IMR-90 (cell line): ENCODE measurements around the gene PRRC1. TPM values are rescaled to one million over a fixed set of nuclear protein-coding genes. Genes with fewer than 3 reads are reported as not detected.

Source experiments
- ATAC-seq: fragments of 200-7000 bp; cut with Tn5 transposase; 2 replicates; pipeline ENCODE4 v1.9.1; 2020; ENCODE audit warnings: low read depth, mild to moderate bottlenecking, moderate library complexity
- BruUV-seq: library from RNA; stranded (reverse); fragments of 400-500 nt; replicated peaks from 2 replicates; lab custom pipeline; 2021; lab: Mats Ljungman, UMichigan
- CTCF ChIA-PET: fragments of 300-600 bp; formaldehyde crosslinking; extraction: SDS; loops from one replicate; lab custom pipeline; 2021; ENCODE audit warnings: antibody characterized with exemption; lab: Yijun Ruan, JAX
- POLR2A ChIA-PET: fragments of 300-600 bp; sonication (Branson Sonifier 250); formaldehyde crosslinking; loops from one replicate; lab custom pipeline; 2022; ENCODE audit warnings: antibody characterized with exemption; ENCODE audit not compliant: unreplicated experiment; lab: Charles Lee
- DNase-seq: peaks from one replicate; pipeline ENCODE4 v3.0.0; 2013
- H2AFZ ChIP-seq: replicated peaks from 2 replicates; pipeline ENCODE3; 2013; ENCODE audit warnings: low read length, mild to moderate bottlenecking; ENCODE audit not compliant: poor library complexity
- H2AK5ac ChIP-seq: 2 replicates; pipeline ENCODE4 v1.6.1; 2013; ENCODE audit warnings: low read depth, low read length, inconsistent platforms
- H2AK9ac ChIP-seq: replicated peaks from 2 replicates; pipeline ENCODE3; 2013; ENCODE audit warnings: mild to moderate bottlenecking, low read depth, low read length, moderate library complexity; ENCODE audit not compliant: poor library complexity
- H2BK120ac ChIP-seq: 2 replicates; pipeline ENCODE4 v1.6.1; 2013; ENCODE audit warnings: low read depth, low read length, inconsistent platforms
- H2BK15ac ChIP-seq: 3 replicates; pipeline ENCODE4 v1.6.1; 2013; ENCODE audit warnings: low read depth, low read length, inconsistent platforms
- H2BK20ac ChIP-seq: 2 replicates; pipeline ENCODE4 v1.6.1; 2013; ENCODE audit warnings: low read depth, mild to moderate bottlenecking, inconsistent platforms, low read length, moderate library complexity
- H2BK5ac ChIP-seq: 2 replicates; pipeline ENCODE4 v1.6.1; 2013; ENCODE audit warnings: mild to moderate bottlenecking, low read depth, low read length, inconsistent platforms; ENCODE audit not compliant: poor library complexity, severe bottlenecking
- H3K14ac ChIP-seq: replicated peaks from 2 replicates; pipeline ENCODE4 v1.6.1; 2013; ENCODE audit warnings: low read depth, low read length, inconsistent platforms
- H3K18ac ChIP-seq: 2 replicates; pipeline ENCODE4 v1.6.1; 2013; ENCODE audit warnings: low read depth, low read length, control low read depth
- H3K23ac ChIP-seq: 2 replicates; pipeline ENCODE4 v1.6.1; 2013; ENCODE audit warnings: low read depth, low read length, inconsistent platforms
- H3K27ac ChIP-seq: 2 replicates; pipeline ENCODE4 v1.5.1; 2013; ENCODE audit warnings: mild to moderate bottlenecking, control low read depth, low read length; ENCODE audit not compliant: insufficient read depth
- H3K27me3 ChIP-seq: 2 replicates; pipeline ENCODE4 v1.6.1; 2013; ENCODE audit warnings: low read length; ENCODE audit not compliant: control insufficient read depth, insufficient read depth
- H3K36me3 ChIP-seq: 2 replicates; pipeline ENCODE4 v1.6.1; 2013; ENCODE audit warnings: low read length, mixed read lengths; ENCODE audit not compliant: control insufficient read depth, insufficient read depth
- H3K4ac ChIP-seq: 2 replicates; pipeline ENCODE4 v1.6.1; 2013; ENCODE audit warnings: low read depth, low read length, inconsistent platforms
- H3K4me1 ChIP-seq: 2 replicates; pipeline ENCODE4 v1.6.1; 2013; ENCODE audit warnings: low read length, mixed read lengths; ENCODE audit not compliant: control insufficient read depth, insufficient read depth
- H3K4me2 ChIP-seq: 2 replicates; pipeline ENCODE4 v1.6.1; 2013; ENCODE audit warnings: low read depth, mild to moderate bottlenecking, control low read depth, low read length, moderate library complexity
- H3K4me3 ChIP-seq: 2 replicates; pipeline ENCODE4 v1.5.1; 2013; ENCODE audit warnings: low read depth, mild to moderate bottlenecking, control low read depth, low read length, moderate library complexity; ENCODE audit not compliant: insufficient read depth
- H3K56ac ChIP-seq: 2 replicates; pipeline ENCODE4 v1.6.1; 2013; ENCODE audit warnings: low read length, inconsistent platforms; ENCODE audit not compliant: insufficient read depth; ENCODE audit errors: extremely low read depth
- H3K79me1 ChIP-seq, 2 experiments: 2 replicates each; pipeline ENCODE4 v1.6.1; 2013; ENCODE audit warnings: low read length in 2 of 2, inconsistent platforms in 1 of 2, low read depth in 1 of 2
- H3K9ac ChIP-seq: 2 replicates; pipeline ENCODE4 v1.6.1; 2013; ENCODE audit warnings: low read depth, low read length, control low read depth
- H3K9me1 ChIP-seq: 2 replicates; pipeline ENCODE4 v1.6.1; 2013; ENCODE audit warnings: low read length, inconsistent platforms; ENCODE audit not compliant: insufficient read depth
- H3K9me3 ChIP-seq: 2 replicates; pipeline ENCODE4 v1.6.1; 2013; ENCODE audit warnings: low read length; ENCODE audit not compliant: control insufficient read depth, insufficient read depth
- H4K20me1 ChIP-seq: 2 replicates; pipeline ENCODE4 v1.6.1; 2013; ENCODE audit warnings: low read length, inconsistent platforms; ENCODE audit not compliant: insufficient read depth
- H4K5ac ChIP-seq: 2 replicates; pipeline ENCODE4 v1.6.1; 2013; ENCODE audit warnings: mild to moderate bottlenecking, low read depth, low read length, control low read depth
- H4K8ac ChIP-seq, 2 experiments: 2 replicates each; pipeline ENCODE4 v1.6.1; 2013; ENCODE audit warnings: low read depth in 2 of 2, low read length in 2 of 2, control low read depth in 1 of 2, inconsistent platforms in 1 of 2
- H4K91ac ChIP-seq: 2 replicates; pipeline ENCODE4 v1.6.1; 2013; ENCODE audit warnings: low read depth, low read length, inconsistent platforms; ENCODE audit not compliant: insufficient read depth
- CEBPB ChIP-seq: IDR thresholded peaks from 2 replicates; pipeline ENCODE4 v1.6.1; 2012; ENCODE audit warnings: low read depth, low read length, improper control_type of control experiment
- MAZ ChIP-seq: IDR thresholded peaks from 2 replicates; pipeline ENCODE4 v1.6.1; 2012; ENCODE audit warnings: low read depth, mild to moderate bottlenecking, low read length, improper control_type of control experiment, moderate library complexity, borderline replicate concordance
- POLR2A ChIP-seq: IDR thresholded peaks from 2 replicates; pipeline ENCODE4 v1.6.1; 2012; ENCODE audit warnings: mild to moderate bottlenecking, low read depth, low read length
- RCOR1 ChIP-seq: IDR thresholded peaks from 2 replicates; pipeline ENCODE4 v1.6.1; 2012; ENCODE audit warnings: mild to moderate bottlenecking, low read length, improper control_type of control experiment; ENCODE audit not compliant: insufficient replicate concordance
- WGBS, 2 experiments: methylation state at CpG; one replicate each; pipeline versions ENCODE4 v1.1.5 to v1.1.7; 2013; ENCODE audit warnings: missing lambda C conversion rate in 2 of 2; ENCODE audit not compliant: insufficient read length in 1 of 2; ENCODE audit errors: extremely low coverage in 2 of 2; 5-methylcytosine and 5-hydroxymethylcytosine counted together
- dilution Hi-C: fragments of 300-500 bp; cut with HindIII; formaldehyde crosslinking; loops from one replicate; pipeline ENCODE4 v1.14.3; 2018; ENCODE audit warnings: low sequenced_read_pairs; ENCODE audit not compliant: unreplicated experiment
- in situ Hi-C: fragments of 300-500 bp; cut with MboI; formaldehyde crosslinking; loops from 3 replicates; pipeline ENCODE4 v1.14.3; 2019; ENCODE audit warnings: low sequenced_read_pairs, inconsistent platforms, mixed read lengths
- intact Hi-C: fragments of 100-400 bp; cut with micrococcal nuclease; formaldehyde crosslinking; loops from 2 replicates; pipeline ENCODE4 v1.10.0; 2022
- polyA plus RNA-seq, 3 experiments: library from polyadenylated mRNA; depleted of rRNA; stranded (reverse); fragments of >200 nt; gene quantifications; 2 replicates each; pipeline ENCODE4 v1.2.3, GENCODE V29; 2012; ENCODE audit warnings: low replicate concordance in 1 of 3
- total RNA-seq: library from RNA; depleted of rRNA; stranded (reverse); fragments of >200 nt; gene quantifications from 2 replicates; pipeline ENCODE4 v1.2.3, GENCODE V29; 2012
- TF ChIP-seq, protein P1 (sequence below): conservative IDR thresholded peaks from 2 replicates; pipeline ENCODE4 v1.5.1; 2012; ENCODE audit warnings: mild to moderate bottlenecking, low read depth, low read length, improper control_type of control experiment
- TF ChIP-seq, protein P2 (sequence below): fragments of 150-350 bp; IDR thresholded peaks from 2 replicates; pipeline ENCODE4 v1.6.1; 2017; ENCODE audit warnings: mild to moderate bottlenecking, antibody characterized with exemption, low read length, low read depth

The PRRC1 gene
- total and polyA plus RNA-seq, 2 of the 4 experiments (the other 2 are of a cell fraction): 46.8 to 63.1 TPM

DNA sequence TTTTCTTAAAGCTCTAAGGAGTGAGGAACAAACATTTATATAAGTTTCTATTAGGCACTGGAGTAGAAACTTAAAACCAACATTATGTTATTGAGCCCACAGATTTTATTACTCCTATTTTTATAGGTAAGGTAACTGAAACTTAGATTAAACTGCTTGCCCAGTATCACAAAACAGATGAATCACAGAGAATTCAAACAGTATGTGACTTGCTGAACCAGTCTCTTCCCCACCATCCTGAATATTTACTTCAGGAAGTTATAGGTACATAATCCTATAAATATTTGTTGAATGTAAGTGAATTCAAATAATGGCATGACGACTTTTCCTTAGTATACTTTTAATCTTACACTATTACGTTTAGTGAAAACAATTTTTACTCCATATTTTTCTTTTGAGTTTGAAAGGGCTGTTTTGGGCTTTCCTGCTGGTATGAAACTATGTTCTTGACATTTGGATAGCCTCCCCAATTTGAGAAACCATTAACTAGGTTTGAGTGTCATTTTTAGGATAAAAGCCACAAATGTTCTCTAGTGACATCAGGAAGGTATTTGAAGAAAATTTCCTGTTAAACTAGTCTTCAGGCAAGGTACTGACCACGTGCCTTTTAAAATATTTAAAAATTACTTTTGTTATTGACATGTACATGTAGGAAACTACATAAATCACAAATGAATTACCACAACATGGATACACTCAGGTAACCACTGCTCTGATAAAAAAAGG, 39.3 kb downstream of the PRRC1 start:
- in situ Hi-C loops (loop anchor here (25.0 kb wide), 2 partner anchors 331 to 931 kb away; no protein-coding TSS in a partner anchor), intact Hi-C loops (no loop called here), dilution Hi-C loops (no loop called here)
- Histone ChIP-seq H3K56ac (no peak overlapping the region), H3K4me1 (peaks cover 3% of the 10 kb centered on the region; the same call in 1 of the 2 replicates), H3K9me3 (no peaks in the 10 kb centered on the region), H3K4me2 (no peak overlapping the region), H2AK5ac (no peak overlapping the region), H2BK5ac (no peak overlapping the region), H3K27ac (no peak overlapping the region), H2BK20ac (no peak overlapping the region), H3K79me1 (peaks cover 4 to 10% of the 10 kb centered on the region in 2 experiments; a peak in 3 of 4 replicates), H3K4ac (no peak overlapping the region), H3K18ac (no peak overlapping the region), H3K9ac (no peak overlapping the region), H3K36me3 (peaks cover 14% of the 10 kb centered on the region), H4K8ac (no peak overlapping the region), H4K20me1 (no peaks in the 10 kb centered on the region), H2BK15ac (no peak overlapping the region), H4K5ac (no peak overlapping the region), H3K14ac (no peak overlapping the region), H2BK120ac (no peak overlapping the region), H3K4me3 (no peak overlapping the region), H4K91ac (no peak overlapping the region), H2AK9ac (no peak overlapping the region), H3K27me3 (no peaks in the 10 kb centered on the region), H3K23ac (no peak overlapping the region), H3K9me1 (no peaks in the 10 kb centered on the region; the same call in none of the 2 replicates), H2AFZ (no peak overlapping the region)
- DNase-seq (no peak), ATAC-seq (no peak)
- CTCF ChIA-PET: no interaction called here
- no TSS peak for BruUV-seq
- no CpG with 5 or more reads among the region's 3 CpGs for WGBS, 2 experiments
- POLR2A ChIA-PET: no interaction called here
- TF ChIP-seq POLR2A (no peak), MAZ (no peak), RCOR1 (no peak), CEBPB (no peak)
- TF ChIP-seq, protein P1, sequence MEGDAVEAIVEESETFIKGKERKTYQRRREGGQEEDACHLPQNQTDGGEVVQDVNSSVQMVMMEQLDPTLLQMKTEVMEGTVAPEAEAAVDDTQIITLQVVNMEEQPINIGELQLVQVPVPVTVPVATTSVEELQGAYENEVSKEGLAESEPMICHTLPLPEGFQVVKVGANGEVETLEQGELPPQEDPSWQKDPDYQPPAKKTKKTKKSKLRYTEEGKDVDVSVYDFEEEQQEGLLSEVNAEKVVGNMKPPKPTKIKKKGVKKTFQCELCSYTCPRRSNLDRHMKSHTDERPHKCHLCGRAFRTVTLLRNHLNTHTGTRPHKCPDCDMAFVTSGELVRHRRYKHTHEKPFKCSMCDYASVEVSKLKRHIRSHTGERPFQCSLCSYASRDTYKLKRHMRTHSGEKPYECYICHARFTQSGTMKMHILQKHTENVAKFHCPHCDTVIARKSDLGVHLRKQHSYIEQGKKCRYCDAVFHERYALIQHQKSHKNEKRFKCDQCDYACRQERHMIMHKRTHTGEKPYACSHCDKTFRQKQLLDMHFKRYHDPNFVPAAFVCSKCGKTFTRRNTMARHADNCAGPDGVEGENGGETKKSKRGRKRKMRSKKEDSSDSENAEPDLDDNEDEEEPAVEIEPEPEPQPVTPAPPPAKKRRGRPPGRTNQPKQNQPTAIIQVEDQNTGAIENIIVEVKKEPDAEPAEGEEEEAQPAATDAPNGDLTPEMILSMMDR: no peak
- TF ChIP-seq, protein P2, sequence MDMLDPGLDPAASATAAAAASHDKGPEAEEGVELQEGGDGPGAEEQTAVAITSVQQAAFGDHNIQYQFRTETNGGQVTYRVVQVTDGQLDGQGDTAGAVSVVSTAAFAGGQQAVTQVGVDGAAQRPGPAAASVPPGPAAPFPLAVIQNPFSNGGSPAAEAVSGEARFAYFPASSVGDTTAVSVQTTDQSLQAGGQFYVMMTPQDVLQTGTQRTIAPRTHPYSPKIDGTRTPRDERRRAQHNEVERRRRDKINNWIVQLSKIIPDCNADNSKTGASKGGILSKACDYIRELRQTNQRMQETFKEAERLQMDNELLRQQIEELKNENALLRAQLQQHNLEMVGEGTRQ: no peak
